ENCODE measurements around the gene C2orf81. TPM values are rescaled to one million over a fixed set of nuclear protein-coding genes. Genes with fewer than 3 reads are reported as not detected.

The C2orf81 gene
- total and polyA plus RNA-seq, 10 of the 15 experiments (the other 5 are each of a cell fraction or from before 2014, with no cell fraction given) = 0.10 to 9.8 (median 2.7) TPM

DNA sequence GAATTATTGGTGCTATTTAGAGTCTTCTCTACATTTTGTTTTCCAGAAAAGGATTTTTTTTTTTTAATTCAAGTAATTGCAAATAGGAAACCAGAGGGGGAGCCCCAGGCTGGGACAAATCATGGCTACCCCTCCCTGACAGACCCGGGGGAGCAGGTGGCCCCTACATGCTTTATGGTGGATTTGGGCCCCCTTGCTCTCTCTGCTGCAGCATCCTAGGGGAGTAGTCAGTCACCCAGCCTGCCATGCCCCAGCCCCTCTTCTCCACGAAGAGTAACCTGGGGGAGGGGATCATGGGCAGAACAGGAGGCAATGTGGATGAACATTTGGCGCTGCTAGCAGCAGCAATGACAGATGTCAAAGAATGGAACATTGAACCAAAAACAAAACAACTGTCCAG lies 4.6 kb downstream of the C2orf81 start:
- no peaks in the 10 kb centered on the region for H3K27me3 ChIP-seq (replicated peaks in 1 of 2; ENCODE audit: control insufficient read depth in 2 of 2, insufficient read depth in 2 of 2, low read length in 1 of 2)
- H3K27ac ChIP-seq (ENCODE audit: control insufficient read depth, insufficient read depth) = no peak overlapping the region
- no peak overlapping the region for H3K9ac ChIP-seq (ENCODE audit: control insufficient read depth, insufficient read depth, low read length)
- H3K36me3 ChIP-seq (ENCODE audit: control insufficient read depth in 2 of 2, insufficient read depth in 2 of 2, low read length in 1 of 2) = no peaks in the 10 kb centered on the region
- intact Hi-C loops (cut with micrococcal nuclease; ENCODE audit: unreplicated experiment) (no loop called here), in situ Hi-C loops (cut with MboI) (no loop called here)
- 48% methylated on average over 3 of the region's 3 CpGs for WGBS (ENCODE audit: insufficient coverage, insufficient replicate concordance, low lambda C conversion rate, missing lambda C conversion rate)
- no peak for DNase-seq (ENCODE audit: low read depth, low spot score)
- CTCF ChIA-PET = interaction anchor here (1.0 kb wide), 1 partner anchor 39 kb away, joined by 3 read pairs; the partner anchor contains the start of gene INO80B
- no peaks in the 10 kb centered on the region for H3K9me3 ChIP-seq (replicated peaks; ENCODE audit: control insufficient read depth, insufficient read depth, low read length)
- H3K79me2 ChIP-seq (ENCODE audit: control insufficient read depth, insufficient read depth, low read length) = peaks cover under 1% of the 10 kb centered on the region
- no peaks in the 10 kb centered on the region for H4K20me1 ChIP-seq (ENCODE audit: control insufficient read depth, insufficient read depth)
- FAIRE-seq = no peak
- BruUV-seq (replicated peaks) = no TSS peak
- ATAC-seq = no peak
- SMC1A ChIA-PET (ENCODE audit: uncharacterized antibody, unreplicated experiment) = interaction anchor here (0.6 kb wide), 1 partner anchor 57 kb away, joined by 3 read pairs; no protein-coding TSS in a partner anchor
- no peak overlapping the region for H2AFZ ChIP-seq (ENCODE audit: control insufficient read depth, low read depth, low read length)
- POLR2A ChIA-PET = no interaction called here
- RAD21 ChIA-PET (ENCODE audit: unreplicated experiment) = no interaction called here
- no peak overlapping the region for H3K4me3 ChIP-seq
- peaks cover 46% of the 10 kb centered on the region for H3K4me1 ChIP-seq (ENCODE audit: control insufficient read depth, insufficient read depth, low read length)
- no peak overlapping the region for H3K4me2 ChIP-seq (ENCODE audit: control insufficient read depth, insufficient read depth)
- TF ChIP-seq USF1 (IDR thresholded peaks at IDR 0.05; ENCODE audit: borderline replicate concordance, extremely low read length, insufficient read depth, low read depth, low read length) = no peak
- no peak for TF ChIP-seq ETV6 (conservative IDR thresholded peaks at IDR 0.05 in 1 of 2, IDR thresholded peaks at IDR 0.05 in 1 of 2; ENCODE audit: borderline replicate concordance in 1 of 2, low read depth in 1 of 2)
- TF ChIP-seq RAD21 (IDR thresholded peaks at IDR 0.05; ENCODE audit: insufficient read depth, low read depth, low read length) = 0 out of 2 replicates have a peak, but pooled peaks have one; percentile 34
- TF ChIP-seq CEBPB (IDR thresholded peaks at IDR 0.05; ENCODE audit: borderline replicate concordance in 1 of 2, low read depth in 2 of 2, low read length in 2 of 2) = no peak

DNA sequence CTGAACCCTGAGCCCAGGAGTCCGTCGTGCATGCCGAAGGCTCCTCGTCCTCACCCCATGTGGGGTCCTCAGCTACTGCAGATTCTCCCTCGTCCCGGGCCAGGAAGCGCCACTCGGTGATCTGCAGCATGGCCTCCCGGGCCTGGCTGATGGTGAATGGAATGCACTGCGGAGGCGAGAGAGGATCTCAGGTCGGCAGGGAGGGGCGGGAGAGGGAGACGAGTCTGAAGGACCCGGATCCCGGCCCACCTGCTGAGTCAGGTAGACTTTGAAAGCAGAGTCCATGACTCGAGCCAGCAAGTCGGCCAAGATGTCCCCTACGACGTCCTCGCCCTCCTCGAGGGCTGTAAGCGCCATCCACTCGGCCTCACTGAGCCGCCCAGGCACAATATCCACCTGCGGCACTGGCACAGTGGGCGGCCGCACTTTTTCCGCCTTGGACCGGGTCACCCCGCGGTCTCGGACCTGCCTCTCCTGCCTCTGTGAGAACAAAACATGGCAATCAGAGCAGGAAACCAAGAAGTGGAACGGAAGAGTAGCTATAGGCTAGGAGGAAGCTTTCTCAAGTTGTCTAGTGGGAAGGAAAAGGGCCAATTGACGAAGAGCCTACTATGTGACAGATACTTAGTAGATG lies 5.5 kb downstream of the C2orf81 start:
- 88% methylated on average over 35 of the region's 35 CpGs for WGBS (ENCODE audit: insufficient coverage, insufficient replicate concordance, low lambda C conversion rate, missing lambda C conversion rate)
- no peak for ATAC-seq
- ChIA-PET CTCF (interaction anchor here (1.0 kb wide), 2 partner anchors 10 to 39 kb away, joined by 3 to 4 read pairs; partner anchors contain the start of gene INO80B), RAD21 (ENCODE audit: unreplicated experiment) (no interaction called here), POLR2A (no interaction called here), SMC1A (ENCODE audit: uncharacterized antibody, unreplicated experiment) (no interaction called here)
- intact Hi-C loops (cut with micrococcal nuclease; ENCODE audit: unreplicated experiment) (no loop called here), in situ Hi-C loops (cut with MboI) (no loop called here)
- peak overlapping the region; percentile 86 for H2AFZ ChIP-seq (ENCODE audit: control insufficient read depth, low read depth, low read length)
- H3K4me3 ChIP-seq = peak overlapping the region; percentile 46; the same call in 1 of the 2 replicates
- H3K9me3 ChIP-seq (replicated peaks; ENCODE audit: control insufficient read depth, insufficient read depth, low read length) = no peaks in the 10 kb centered on the region
- peaks cover 46% of the 10 kb centered on the region for H3K4me1 ChIP-seq (ENCODE audit: control insufficient read depth, insufficient read depth, low read length)
- no peaks in the 10 kb centered on the region for H3K36me3 ChIP-seq (ENCODE audit: control insufficient read depth in 2 of 2, insufficient read depth in 2 of 2, low read length in 1 of 2)
- no TSS peak for BruUV-seq (replicated peaks)
- no peak overlapping the region for H3K27ac ChIP-seq (ENCODE audit: control insufficient read depth, insufficient read depth)
- DNase-seq (ENCODE audit: low read depth, low spot score) = no peak
- no peaks in the 10 kb centered on the region; the same call in 1 of the 2 replicates for H3K79me2 ChIP-seq (ENCODE audit: control insufficient read depth, insufficient read depth, low read length)
- no peaks in the 10 kb centered on the region for H4K20me1 ChIP-seq (ENCODE audit: control insufficient read depth, insufficient read depth)
- FAIRE-seq = no peak
- peak overlapping the region; percentile 88 for H3K4me2 ChIP-seq (ENCODE audit: control insufficient read depth, insufficient read depth)
- H3K27me3 ChIP-seq (replicated peaks in 1 of 2; ENCODE audit: control insufficient read depth in 2 of 2, insufficient read depth in 2 of 2, low read length in 1 of 2) = no peaks in the 10 kb centered on the region
- H3K9ac ChIP-seq (ENCODE audit: control insufficient read depth, insufficient read depth, low read length) = no peak overlapping the region
- TF ChIP-seq SMAD5 (IDR thresholded peaks at IDR 0.05; ENCODE audit: low read depth) (no peak), SRF (IDR thresholded peaks at IDR 0.05; ENCODE audit: low read depth in 2 of 2, low read length in 2 of 2) (no peak), TCF7 (IDR thresholded peaks at IDR 0.05; ENCODE audit: borderline replicate concordance) (no peak), HDGF (IDR thresholded peaks at IDR 0.05) (no peak), ZNF384 (IDR thresholded peaks at IDR 0.05; ENCODE audit: borderline replicate concordance, low read depth, low read length) (no peak), POU2F2 (IDR thresholded peaks at IDR 0.05; ENCODE audit: borderline replicate concordance, low read depth, low read length) (no peak), ESRRA (IDR thresholded peaks at IDR 0.05; ENCODE audit: low read length) (no peak), HDAC2 (IDR thresholded peaks at IDR 0.05) (no peak), STAT3 (IDR thresholded peaks at IDR 0.05; ENCODE audit: low read depth, low read length) (no peak)
- TF ChIP-seq, protein P1, sequence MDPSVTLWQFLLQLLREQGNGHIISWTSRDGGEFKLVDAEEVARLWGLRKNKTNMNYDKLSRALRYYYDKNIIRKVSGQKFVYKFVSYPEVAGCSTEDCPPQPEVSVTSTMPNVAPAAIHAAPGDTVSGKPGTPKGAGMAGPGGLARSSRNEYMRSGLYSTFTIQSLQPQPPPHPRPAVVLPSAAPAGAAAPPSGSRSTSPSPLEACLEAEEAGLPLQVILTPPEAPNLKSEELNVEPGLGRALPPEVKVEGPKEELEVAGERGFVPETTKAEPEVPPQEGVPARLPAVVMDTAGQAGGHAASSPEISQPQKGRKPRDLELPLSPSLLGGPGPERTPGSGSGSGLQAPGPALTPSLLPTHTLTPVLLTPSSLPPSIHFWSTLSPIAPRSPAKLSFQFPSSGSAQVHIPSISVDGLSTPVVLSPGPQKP (IDR thresholded peaks at IDR 0.05; ENCODE audit: low read depth, low read length) = no peak
- TF ChIP-seq, protein P2, sequence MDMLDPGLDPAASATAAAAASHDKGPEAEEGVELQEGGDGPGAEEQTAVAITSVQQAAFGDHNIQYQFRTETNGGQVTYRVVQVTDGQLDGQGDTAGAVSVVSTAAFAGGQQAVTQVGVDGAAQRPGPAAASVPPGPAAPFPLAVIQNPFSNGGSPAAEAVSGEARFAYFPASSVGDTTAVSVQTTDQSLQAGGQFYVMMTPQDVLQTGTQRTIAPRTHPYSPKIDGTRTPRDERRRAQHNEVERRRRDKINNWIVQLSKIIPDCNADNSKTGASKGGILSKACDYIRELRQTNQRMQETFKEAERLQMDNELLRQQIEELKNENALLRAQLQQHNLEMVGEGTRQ (IDR thresholded peaks at IDR 0.05; ENCODE audit: borderline replicate concordance, low read depth, low read length) = no peak
